Pulmonary artery endothelial cell (primary cell): Measurements from ENCODE around the gene KRTAP4-8. TPM values are rescaled to one million over a fixed set of nuclear protein-coding genes. Genes with fewer than 3 reads are reported as not detected.
"Not testable (repeated sequence)": the region's sequence is repeated elsewhere in the genome, so short reads cannot be mapped to it uniquely, and the experiment has no call there.

Experiments
- DNase-seq: peaks from one replicate; pipeline ENCODE4 v3.0.0-alpha.2; 2011; ENCODE audit warnings: low read depth, low spot score
- total RNA-seq: library from RNA; depleted of rRNA; stranded (reverse); fragments of >200 nt; gene quantifications from 2 replicates; pipeline ENCODE4 v1.2.3, GENCODE V29; 2014

The KRTAP4-8 gene
- total RNA-seq, 1 donor from 2014 or later, result not detected

DNA sequence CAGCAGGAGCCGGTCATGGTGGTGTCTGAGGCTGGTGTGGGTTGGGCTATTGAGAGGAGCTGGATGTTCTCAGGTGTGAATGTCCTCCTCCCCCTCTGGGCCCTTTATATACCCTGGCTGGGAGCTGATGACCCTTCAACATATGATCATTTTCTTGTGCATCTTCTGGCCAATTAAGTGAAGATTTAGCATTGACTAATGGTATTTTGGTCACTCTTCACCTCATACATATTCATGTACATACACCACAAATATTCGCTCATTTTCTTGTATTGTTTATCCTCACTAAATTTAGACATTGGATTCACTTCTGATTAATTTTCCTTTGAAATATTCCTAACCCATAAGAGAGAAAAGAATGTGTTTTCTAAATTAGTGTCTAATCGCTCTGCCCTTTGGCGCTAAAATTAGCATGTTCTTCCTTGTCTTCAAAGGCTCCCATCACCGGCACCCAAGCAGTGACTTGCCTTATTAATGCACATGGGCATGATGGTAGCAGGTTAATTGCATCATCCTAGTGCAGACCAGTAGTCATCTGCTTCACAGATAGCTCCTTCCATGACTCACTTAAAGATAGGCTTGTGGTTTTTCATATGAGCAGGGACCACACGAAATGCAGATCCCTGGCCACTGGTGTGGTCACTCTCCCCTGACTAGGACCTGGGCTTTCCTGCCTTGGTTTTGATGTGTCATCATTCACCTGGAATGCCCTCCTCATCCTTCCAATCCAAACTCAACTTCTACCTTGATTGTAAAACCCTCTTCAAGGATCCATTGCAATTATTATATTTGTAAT is 31.9 kb downstream of the KRTAP4-8 start, which contains the start of gene KRTAP2-4:
TSS of gene KRTAP2-4 (minus strand) at position 51 of the 796 bp plus-strand sequence. CDS start at position 17, 34 bp downstream.
- DNase-seq, result no peak

DNA sequence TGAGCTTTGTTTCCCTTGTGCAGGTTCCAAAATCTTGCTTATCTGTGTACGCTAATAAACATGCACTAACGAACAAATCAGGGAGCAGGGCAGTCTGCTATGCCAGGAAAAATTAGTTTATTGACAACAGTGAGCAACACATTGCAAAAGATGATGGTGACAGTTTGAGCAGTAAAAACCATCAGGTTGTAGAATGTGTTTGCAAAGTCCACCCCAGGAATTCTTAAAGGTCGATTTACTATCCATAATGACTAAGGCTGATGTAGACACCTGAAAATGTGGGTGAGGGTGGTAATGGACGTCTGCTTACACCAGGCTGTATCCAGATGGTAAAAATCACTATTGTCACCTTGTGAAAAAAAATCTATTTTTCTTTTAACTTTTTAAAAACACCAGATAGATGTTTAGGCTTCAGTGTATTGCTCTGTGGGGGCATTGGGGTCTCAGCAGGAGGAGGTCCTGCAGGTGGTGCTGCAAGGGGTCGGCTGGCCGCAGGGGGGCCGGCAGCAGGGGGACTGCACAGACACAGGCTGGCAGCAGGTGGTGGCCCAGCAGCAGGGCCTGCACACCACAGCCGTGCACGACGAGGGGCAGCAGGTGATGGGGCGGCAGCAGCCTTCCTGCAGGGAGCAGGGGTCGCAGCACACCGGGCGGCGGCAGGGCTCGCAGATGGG is 32.8 kb downstream of the KRTAP4-8 start:
- not testable (repeated sequence) for DNase-seq

DNA sequence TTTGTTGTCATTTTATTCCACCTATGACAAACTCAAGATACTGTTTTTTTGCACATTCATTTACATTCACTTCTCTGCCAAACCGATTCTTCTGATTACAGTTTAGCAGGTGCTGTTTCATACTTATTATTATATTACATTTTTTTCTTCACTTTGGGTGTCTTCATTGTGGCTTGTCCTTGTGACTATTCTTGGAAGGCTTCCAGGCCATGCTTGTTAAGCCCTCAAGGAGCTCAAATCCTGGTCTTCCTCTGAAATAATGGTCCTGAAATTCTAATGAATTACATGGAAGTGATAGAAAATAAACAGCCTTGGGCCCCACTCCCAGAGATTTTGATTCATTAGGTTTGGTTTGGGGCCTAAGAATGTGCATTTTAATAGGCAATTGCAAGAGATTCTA is 33.6 kb downstream of the KRTAP4-8 start:
- no peak for DNase-seq

DNA sequence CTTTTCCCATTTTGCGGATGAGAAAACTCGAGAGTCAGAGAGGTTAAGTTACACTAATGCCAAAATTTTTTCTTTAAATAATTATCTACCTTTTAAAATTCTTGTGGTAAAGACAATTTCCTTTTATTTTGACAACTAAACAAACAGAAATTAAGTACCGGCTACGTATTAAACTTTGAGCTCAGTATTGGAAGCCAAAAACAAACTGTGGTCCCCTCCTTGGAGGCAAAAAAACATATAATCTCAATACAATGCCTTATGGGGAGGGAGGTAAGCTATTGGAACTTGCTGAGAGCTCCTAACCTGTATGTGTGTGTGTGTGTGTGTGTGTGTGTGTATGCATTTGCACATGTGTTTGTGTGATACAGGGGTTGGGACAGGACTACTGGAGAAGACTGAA is 34.5 kb downstream of the KRTAP4-8 start:
- no peak for DNase-seq

DNA sequence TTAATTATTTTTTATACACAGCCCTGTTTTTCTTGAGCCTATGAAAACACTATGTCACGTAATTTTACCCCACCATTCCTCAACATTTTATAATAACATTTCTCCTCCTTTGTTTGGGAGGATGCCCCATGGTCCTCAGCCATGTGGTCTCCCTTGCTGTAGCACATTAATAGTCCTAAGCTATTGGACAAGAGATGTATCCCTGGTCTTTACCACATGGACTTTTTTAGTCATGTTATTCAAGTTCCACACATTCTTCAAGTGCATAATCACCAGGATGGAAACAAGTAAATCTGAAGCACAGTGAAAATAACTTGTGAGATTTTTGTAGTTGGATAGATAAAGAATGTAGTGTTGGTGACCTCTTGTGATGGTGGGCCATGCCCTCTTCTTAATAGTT is 36.0 kb downstream of the KRTAP4-8 start:
- no peak for DNase-seq

DNA sequence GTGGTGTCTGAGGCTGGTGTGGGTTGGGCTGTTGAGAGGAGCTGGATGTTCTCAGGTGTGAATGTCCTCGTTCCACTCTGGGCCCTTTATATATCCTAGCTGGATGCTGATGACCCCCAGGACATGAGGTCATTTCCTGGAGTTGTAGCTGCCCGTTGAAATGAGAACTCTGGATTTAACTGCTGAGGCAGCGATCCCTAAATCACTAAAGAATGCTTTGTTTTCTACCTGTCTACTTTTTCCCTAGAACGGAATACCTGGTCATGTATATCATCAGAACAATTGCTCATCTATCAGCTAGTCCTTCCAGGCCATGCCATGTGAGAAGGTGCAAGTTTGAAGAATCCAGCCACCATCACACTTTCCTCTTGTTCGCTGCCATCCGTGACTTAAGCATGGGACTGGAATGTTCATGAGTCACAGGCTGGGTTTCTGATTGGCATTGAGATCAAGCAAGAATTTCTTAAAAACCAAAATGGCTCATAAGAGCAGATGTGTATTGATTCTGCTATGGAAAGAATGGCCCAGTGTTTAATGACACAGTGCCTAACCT is 37.8 kb downstream of the KRTAP4-8 start, which contains the start of gene KRTAP2-3:
TSS of gene KRTAP2-3 (minus strand) at position 63 of the 553 bp plus-strand sequence. CDS start 64 bp downstream, outside the sequence.
- no peak for DNase-seq

DNA sequence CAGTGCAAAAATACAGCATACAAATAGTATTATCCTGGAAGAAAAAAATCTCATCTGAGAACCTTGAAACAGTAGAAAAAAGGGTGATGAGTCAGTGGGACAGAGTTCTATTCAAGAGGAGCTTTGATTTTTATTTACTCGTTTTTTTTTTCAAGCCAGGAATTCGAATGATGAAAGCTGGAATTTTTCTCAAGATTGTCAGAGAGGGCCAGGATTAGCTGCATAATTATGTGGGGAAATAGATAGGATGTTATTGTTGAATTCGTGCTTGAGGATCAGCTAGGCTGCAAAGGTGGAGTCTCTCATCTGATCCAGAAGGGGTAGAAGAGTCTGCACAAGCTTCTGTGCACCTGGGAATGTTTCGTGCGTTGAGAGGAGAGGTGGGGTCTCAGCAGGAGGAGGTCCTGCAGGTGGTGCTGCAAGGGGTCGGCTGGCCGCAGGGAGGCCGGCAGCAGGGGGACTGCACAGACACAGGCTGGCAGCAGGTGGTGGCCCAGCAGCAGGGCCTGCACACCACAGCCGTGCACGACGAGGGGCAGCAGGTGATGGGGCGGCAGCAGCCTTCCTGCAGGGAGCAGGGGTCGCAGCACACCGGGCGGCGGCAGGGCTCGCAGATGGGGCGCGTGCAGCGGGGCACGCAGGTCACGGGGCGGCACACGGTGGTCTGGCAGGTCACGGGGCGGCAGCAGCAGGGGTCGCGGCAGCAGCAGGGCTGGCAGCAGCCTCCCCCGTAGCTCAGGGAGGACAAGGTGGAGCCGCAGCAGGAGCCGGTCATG is 38.5 kb downstream of the KRTAP4-8 start:
- DNase-seq, result not testable (repeated sequence)

DNA sequence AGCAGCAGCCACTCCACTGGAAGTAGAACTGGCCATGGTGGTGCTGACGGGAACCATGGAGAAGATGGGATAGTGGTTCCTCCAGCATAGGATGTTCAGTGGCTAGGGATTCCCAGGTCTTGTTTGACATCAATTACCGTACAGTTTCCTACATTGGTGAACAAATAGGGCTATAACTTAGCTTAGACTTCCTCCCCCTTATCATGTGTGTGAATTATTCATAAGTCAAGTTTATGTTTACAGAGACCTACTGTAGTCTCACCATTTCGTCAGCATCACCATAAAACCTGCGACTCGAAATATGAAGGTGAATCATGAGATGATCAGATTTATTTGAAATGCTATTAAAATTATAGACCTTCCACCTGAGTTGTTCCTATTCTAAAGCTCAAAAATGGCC is 39.2 kb downstream of the KRTAP4-8 start:
- DNase-seq, result no peak

DNA sequence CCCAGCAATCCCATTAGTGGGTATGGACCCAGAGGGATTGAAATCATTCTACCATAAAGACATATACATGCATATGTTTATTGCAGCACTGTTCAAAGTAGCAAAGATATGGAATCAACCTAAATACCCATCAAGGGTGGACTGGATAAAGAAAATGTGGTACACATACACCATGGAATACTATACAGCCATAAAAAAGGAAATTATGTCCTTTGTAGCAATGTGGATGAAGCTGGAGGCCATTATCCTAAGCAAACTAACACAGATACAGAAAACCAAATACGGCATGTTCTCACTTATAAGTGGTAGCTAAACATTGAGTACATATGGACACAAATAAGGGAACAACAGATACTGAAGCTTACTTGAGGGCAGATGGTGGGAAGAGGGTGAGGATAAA is 40.4 kb downstream of the KRTAP4-8 start:
- DNase-seq, result no peak

DNA sequence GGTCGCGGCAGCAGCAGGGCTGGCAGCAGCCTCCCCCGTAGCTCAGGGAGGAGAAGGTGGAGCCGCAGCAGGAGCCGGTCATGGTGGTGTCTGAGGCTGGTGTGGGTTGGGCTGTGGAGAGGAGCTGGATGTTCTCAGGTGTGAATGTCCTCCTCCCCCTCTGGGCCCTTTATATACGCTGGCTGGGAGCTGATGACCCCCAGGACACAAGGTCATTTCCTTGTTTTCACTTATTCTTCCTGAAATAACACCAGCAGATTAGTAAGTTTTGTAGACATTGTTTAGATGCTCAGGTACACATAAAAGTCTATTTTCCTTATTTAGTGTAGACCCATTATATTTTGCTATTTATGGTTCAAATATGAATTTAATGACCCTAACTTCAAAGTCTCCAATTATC is 42.8 kb downstream of the KRTAP4-8 start, which contains the start of gene KRTAP2-2:
TSS of gene KRTAP2-2 (minus strand) at position 101 of the 400 bp plus-strand sequence. CDS start at position 82, 19 bp downstream.
- DNase-seq, result not testable (repeated sequence)

DNA sequence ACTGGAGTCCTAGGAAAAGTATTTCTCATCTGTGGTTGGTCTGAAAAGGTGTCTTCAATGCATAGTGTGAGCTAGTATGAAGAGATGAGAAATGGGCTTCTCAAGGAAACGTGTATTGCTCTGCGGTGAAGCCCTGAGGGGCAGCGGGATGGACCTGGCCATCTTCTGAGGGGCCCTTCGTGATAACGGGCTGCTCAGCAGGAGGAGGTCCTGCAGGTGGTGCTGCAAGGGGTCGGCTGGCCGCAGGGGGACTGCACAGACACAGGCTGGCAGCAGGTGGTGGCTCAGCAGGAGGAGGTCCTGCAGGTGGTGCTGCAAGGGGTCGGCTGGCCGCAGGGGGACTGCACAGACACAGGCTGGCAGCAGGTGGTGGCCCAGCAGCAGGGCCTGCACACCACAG is 43.4 kb downstream of the KRTAP4-8 start:
- not testable (repeated sequence) for DNase-seq

DNA sequence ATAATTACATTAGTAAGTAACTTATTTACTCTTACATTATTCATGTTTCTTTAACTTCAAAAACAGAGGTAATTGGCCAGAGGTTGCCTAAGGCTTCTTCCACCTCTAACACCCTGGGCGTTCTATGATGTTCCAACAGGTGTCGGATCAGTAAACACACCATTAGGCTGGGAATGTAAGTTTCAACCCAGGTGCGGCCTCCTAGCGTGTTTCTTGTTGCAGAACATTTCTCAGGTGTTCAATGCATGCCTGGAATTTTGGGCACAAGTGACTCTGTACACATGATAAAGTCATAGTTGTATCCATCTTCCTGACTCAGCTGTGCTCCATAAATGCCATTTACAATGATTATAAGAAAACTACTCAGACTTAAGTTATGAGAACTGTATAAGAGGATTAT is 43.9 kb downstream of the KRTAP4-8 start:
- no peak for DNase-seq

DNA sequence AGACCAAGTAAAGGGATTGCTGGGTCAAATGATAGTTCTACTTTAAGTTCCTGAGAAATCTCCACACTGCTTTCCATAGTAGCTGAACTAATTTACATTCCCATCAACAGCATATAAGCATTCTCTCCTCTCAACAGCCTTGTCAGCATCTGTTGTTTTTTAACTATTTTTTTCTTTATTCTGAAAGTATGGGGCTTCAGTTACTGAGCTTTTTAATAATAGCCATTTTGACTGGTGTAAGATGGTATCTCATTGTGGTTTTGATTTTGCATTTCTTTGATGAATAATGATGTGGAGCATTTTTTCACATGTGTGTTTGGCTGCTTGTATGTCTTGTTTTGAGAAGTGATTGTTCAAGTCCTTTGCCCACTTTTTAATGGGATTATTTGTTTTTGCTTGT is 45.4 kb downstream of the KRTAP4-8 start:
- no peak for DNase-seq

DNA sequence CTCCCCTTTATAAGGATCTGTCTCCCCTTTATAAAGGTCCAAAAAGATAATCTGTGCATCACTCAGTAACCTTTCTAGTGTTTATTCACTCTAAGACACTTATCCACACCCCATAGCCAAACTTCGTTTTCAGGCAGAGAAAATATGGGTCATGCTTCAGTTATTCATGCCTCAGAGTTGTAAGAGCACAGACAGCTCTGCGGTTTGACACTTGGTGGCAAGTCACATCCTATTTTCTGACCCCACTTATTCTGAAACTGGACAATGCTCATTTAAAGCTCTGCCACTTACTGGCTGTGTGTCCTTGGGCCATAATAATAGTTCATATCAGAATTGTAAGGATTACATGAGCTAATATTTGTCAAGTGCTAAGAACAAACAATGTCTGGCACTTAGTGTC is 48.8 kb downstream of the KRTAP4-8 start:
- DNase-seq, result no peak

DNA sequence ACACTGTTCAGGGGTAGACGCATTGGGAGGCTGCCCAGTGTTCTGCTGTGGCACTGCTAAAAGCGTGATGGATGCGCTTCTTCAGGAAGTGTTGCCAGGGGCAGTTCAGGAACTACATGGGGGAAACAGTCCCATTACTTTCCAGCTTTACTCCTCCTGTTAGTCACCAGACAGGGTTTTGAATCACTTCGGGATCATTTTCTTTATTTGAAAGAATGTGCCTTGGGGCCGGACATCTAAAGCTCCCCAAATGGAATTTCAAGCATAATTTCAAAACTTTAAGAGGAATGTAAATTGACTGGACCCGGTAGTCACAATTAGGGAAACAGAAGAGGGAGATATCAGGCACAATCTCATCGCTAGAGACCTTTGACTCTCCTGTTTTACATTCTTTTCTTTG is 49.5 kb downstream of the KRTAP4-8 start:
- DNase-seq, result no peak

Other genes starting within 250 kb of the KRTAP4-8 start
- not detected in 2 replicates for gene KRT12, start 230.9 kb downstream of the KRTAP4-8 start, total RNA-seq
- gene KRT20, start 212.9 kb downstream of the KRTAP4-8 start, total RNA-seq, result not detected in 2 replicates
- gene KRT23, start 160.5 kb downstream of the KRTAP4-8 start, total RNA-seq, result not detected in 2 replicates
- not detected in 2 replicates for gene KRT39, start 131.2 kb downstream of the KRTAP4-8 start, total RNA-seq
- not detected in 2 replicates for gene KRT40, start 113.8 kb downstream of the KRTAP4-8 start, total RNA-seq
- not detected in 2 replicates for gene KRTAP3-3, start 104.0 kb downstream of the KRTAP4-8 start, total RNA-seq
- not detected in 2 replicates for gene KRTAP3-2, start 98.2 kb downstream of the KRTAP4-8 start, total RNA-seq
- not detected in 2 replicates for gene KRTAP3-1, start 89.0 kb downstream of the KRTAP4-8 start, total RNA-seq
- not detected in 2 replicates for gene KRTAP1-5, start 70.9 kb downstream of the KRTAP4-8 start, total RNA-seq
- gene KRTAP1-4, start 67.9 kb downstream of the KRTAP4-8 start, total RNA-seq, result not detected in 2 replicates
- gene KRTAP1-3, start 63.3 kb downstream of the KRTAP4-8 start, total RNA-seq, result not detected in 2 replicates
- not detected in 2 replicates for gene KRTAP1-1, start 56.7 kb downstream of the KRTAP4-8 start, total RNA-seq
- gene KRTAP2-1, start 50.8 kb downstream of the KRTAP4-8 start, total RNA-seq, result not detected in 2 replicates
- not detected in 2 replicates for gene KRTAP2-2, start 42.9 kb downstream of the KRTAP4-8 start, total RNA-seq
- gene KRTAP2-3, start 38.0 kb downstream of the KRTAP4-8 start, total RNA-seq, result not detected in 2 replicates
- not detected in 2 replicates for gene KRTAP2-4, start 32.3 kb downstream of the KRTAP4-8 start, total RNA-seq
- gene KRTAP4-7, start 14.0 kb downstream of the KRTAP4-8 start, total RNA-seq, result not detected in 2 replicates
- gene KRTAP4-16, start 4.1 kb upstream of the KRTAP4-8 start, total RNA-seq, result not detected in 2 replicates
- not detected in 2 replicates for gene KRTAP4-9, start 7.2 kb upstream of the KRTAP4-8 start, total RNA-seq
- not detected in 2 replicates for gene KRTAP4-11, start 20.2 kb upstream of the KRTAP4-8 start, total RNA-seq
- not detected in 2 replicates for gene KRTAP4-12, start 26.0 kb upstream of the KRTAP4-8 start, total RNA-seq
- gene KRTAP4-6, start 42.4 kb upstream of the KRTAP4-8 start, total RNA-seq, result not detected in 2 replicates
- gene KRTAP4-5, start 51.7 kb upstream of the KRTAP4-8 start, total RNA-seq, result not detected in 2 replicates
- not detected in 2 replicates for gene KRTAP4-4, start 62.6 kb upstream of the KRTAP4-8 start, total RNA-seq
- not detected in 2 replicates for gene KRTAP4-3, start 70.1 kb upstream of the KRTAP4-8 start, total RNA-seq
- not detected in 2 replicates for gene KRTAP4-2, start 80.1 kb upstream of the KRTAP4-8 start, total RNA-seq
- gene KRTAP4-1, start 86.8 kb upstream of the KRTAP4-8 start, total RNA-seq, result not detected in 2 replicates
- gene KRTAP9-1, start 91.7 kb upstream of the KRTAP4-8 start, total RNA-seq, result not detected in 2 replicates
- gene KRTAP9-2, start 128.5 kb upstream of the KRTAP4-8 start, total RNA-seq, result not detected in 2 replicates
- gene KRTAP9-3, start 134.3 kb upstream of the KRTAP4-8 start, total RNA-seq, result not detected in 2 replicates
- gene KRTAP9-8, start 139.9 kb upstream of the KRTAP4-8 start, total RNA-seq, result not detected in 2 replicates
- not detected in 2 replicates for gene KRTAP9-4, start 151.5 kb upstream of the KRTAP4-8 start, total RNA-seq
- not detected in 2 replicates for gene KRTAP9-9, start 157.2 kb upstream of the KRTAP4-8 start, total RNA-seq
- gene KRTAP9-6, start 167.2 kb upstream of the KRTAP4-8 start, total RNA-seq, result not detected in 2 replicates
- not detected in 2 replicates for gene KRTAP9-7, start 177.6 kb upstream of the KRTAP4-8 start, total RNA-seq
- not detected in 2 replicates for gene KRTAP29-1, start 204.7 kb upstream of the KRTAP4-8 start, total RNA-seq
- gene KRTAP16-1, start 211.2 kb upstream of the KRTAP4-8 start, total RNA-seq, result not detected in 2 replicates
- not detected in 2 replicates for gene KRTAP17-1, start 217.6 kb upstream of the KRTAP4-8 start, total RNA-seq